A549 (cell line): Measurements from ENCODE around the gene RHBDL1. TPM values are rescaled to one million over a fixed set of nuclear protein-coding genes. Genes with fewer than 3 reads are reported as not detected.

ENCODE experiments used
- ATAC-seq, 2 experiments: fragments of 200-7000 bp in 1 of 2; fragments of >200 bp in 1 of 2; cut with Nextera tagmentation in 1 of 2; cut with Tn5 transposase in 1 of 2; 3 replicates each; pipeline versions ENCODE4 v1.8.0 to v1.9.1; 2018 to 2020; ENCODE audit warnings: mild to moderate bottlenecking in 1 of 2, moderate library complexity in 1 of 2
- CTCF ChIA-PET: fragments of 300-600 bp; sonication (Branson Sonifier 250); formaldehyde crosslinking; extraction: SDS; loops from one replicate; lab custom pipeline; 2021; ENCODE audit warnings: antibody characterized with exemption, inconsistent platforms; lab: Yijun Ruan, JAX
- POLR2A ChIA-PET: fragments of 350-600 bp; formaldehyde crosslinking; extraction: SDS; loops from one replicate; lab custom pipeline; 2021; ENCODE audit warnings: antibody characterized with exemption, inconsistent platforms; lab: Yijun Ruan, JAX
- DNase-seq, 2 experiments: peaks; one replicate each; pipeline versions ENCODE4 v3.0.0 to v3.0.0-alpha.2; 2011 to 2016; ENCODE audit warnings: low read depth in 1 of 2, low spot score in 1 of 2
- FAIRE-seq: peaks from 2 replicates; lab custom pipeline; 2011; peaks lifted over from hg19 to GRCh38; lab: Jason Lieb, UNC
- H3K27ac ChIP-seq, 2 experiments: fragments of >200 bp; sonication (Bioruptor Twin); formaldehyde crosslinking; 3 replicates each; pipeline ENCODE4 v1.5.1; 2016 to 2017
- H3K4me1 ChIP-seq: fragments of >200 bp; sonication (Bioruptor Twin); formaldehyde crosslinking; 3 replicates; pipeline ENCODE4 v1.6.1; 2016
- H3K4me2 ChIP-seq: fragments of >200 bp; sonication (Bioruptor Twin); formaldehyde crosslinking; 3 replicates; pipeline ENCODE4 v1.6.1; 2016
- H3K4me3 ChIP-seq: fragments of >200 bp; sonication (Bioruptor Twin); formaldehyde crosslinking; 3 replicates; pipeline ENCODE4 v1.5.1; 2016
- H3K9me3 ChIP-seq: fragments of >200 bp; sonication (Bioruptor Twin); formaldehyde crosslinking; 3 replicates; pipeline ENCODE4 v1.6.1; 2016
- CBX2 ChIP-seq: fragments of 200-600 bp; sonication (generic); IDR thresholded peaks from 2 replicates; pipeline ENCODE4 v1.6.1; 2016; ENCODE audit warnings: low read depth, mild to moderate bottlenecking, borderline replicate concordance
- CBX8 ChIP-seq: fragments of 200-600 bp; sonication (generic); IDR thresholded peaks from 2 replicates; pipeline ENCODE4 v1.6.1; 2016
- EHF ChIP-seq: fragments of 250-450 bp; sonication (Bioruptor Pico); IDR thresholded peaks from 2 replicates; pipeline ENCODE4 v1.5.0; 2020; ENCODE audit warnings: mild to moderate bottlenecking
- ESRRA ChIP-seq: fragments of 150-350 bp; IDR thresholded peaks from 2 replicates; pipeline ENCODE4 v1.6.1; 2014; ENCODE audit warnings: mild to moderate bottlenecking, low read length, borderline replicate concordance
- HEYL ChIP-seq: fragments of 250-450 bp; sonication (Bioruptor Pico); IDR thresholded peaks from 2 replicates; pipeline ENCODE4 v1.8.0; 2021; ENCODE audit warnings: mild to moderate bottlenecking, moderate library complexity
- JUN ChIP-seq, 2 experiments: fragments of >200 bp; sonication (Bioruptor Twin); formaldehyde crosslinking; IDR thresholded peaks; 2 replicates in 1 of 2; 3 replicates in 1 of 2; pipeline ENCODE4 v1.6.1; 2016 to 2017
- JUNB ChIP-seq: fragments of >200 bp; sonication (Bioruptor Twin); formaldehyde crosslinking; IDR thresholded peaks from 2 replicates; pipeline ENCODE4 v1.6.1; 2016
- KDM5A ChIP-seq: fragments of 200-600 bp; sonication (generic); IDR thresholded peaks from 2 replicates; pipeline ENCODE4 v1.6.1; 2016; ENCODE audit warnings: antibody characterized with exemption, mild to moderate bottlenecking
- MYC ChIP-seq: IDR thresholded peaks from 2 replicates; pipeline ENCODE4 v1.6.1; 2012; ENCODE audit warnings: mild to moderate bottlenecking, inconsistent platforms, low read length, improper control_type of control experiment, borderline replicate concordance
- RCOR1 ChIP-seq: fragments of 150-350 bp; IDR thresholded peaks from 2 replicates; pipeline ENCODE4 v1.6.1; 2014; ENCODE audit warnings: antibody characterized with exemption, low read length, low read depth
- SREBF2 ChIP-seq: fragments of 450-650 bp; IDR thresholded peaks from 2 replicates; pipeline ENCODE4 v1.6.1; 2014; ENCODE audit warnings: mild to moderate bottlenecking, moderate library complexity
- ZC3H11A ChIP-seq: fragments of 450-650 bp; IDR thresholded peaks from 2 replicates; pipeline ENCODE4 v1.6.1; 2014; ENCODE audit warnings: antibody characterized with exemption, mild to moderate bottlenecking
- WGBS: methylation state at CpG from one replicate; pipeline ENCODE4 v1.1.6; 2017; ENCODE audit errors: missing lambda C conversion rate; 5-methylcytosine and 5-hydroxymethylcytosine counted together
- polyA plus RNA-seq, 4 experiments: library from polyadenylated mRNA; depleted of rRNA in 3 of 4; stranded (reverse); fragments of >200 nt; fragmentation: RNase III in 1 of 4; extraction: RNeasy Plus Mini Kit Qiagen cat#74134 plus additional on column Dnase treatment in 1 of 4; gene quantifications; 2 replicates in 3 of 4; 3 replicates in 1 of 4; pipeline ENCODE4 v1.2.3, GENCODE V29; 2011 to 2017
- TF ChIP-seq, protein P1 (sequence below): fragments of 200-600 bp; sonication (generic); IDR thresholded peaks from 2 replicates; pipeline ENCODE4 v1.6.1; 2016; ENCODE audit warnings: antibody characterized with exemption, mild to moderate bottlenecking, moderate library complexity
- TF ChIP-seq, protein P2 (sequence below): fragments of 150-350 bp; IDR thresholded peaks from 2 replicates; pipeline ENCODE4 v1.6.1; 2014; ENCODE audit warnings: low read depth, mild to moderate bottlenecking, low read length
- TF ChIP-seq, protein P3 (sequence below): IDR thresholded peaks from 2 replicates; pipeline ENCODE4 v1.6.1; 2012; ENCODE audit warnings: low read depth, borderline replicate concordance
- TF ChIP-seq, protein P4 (sequence below): fragments of >200 bp; sonication (Bioruptor Twin); formaldehyde crosslinking; IDR thresholded peaks from 3 replicates; pipeline ENCODE4 v1.5.1; 2016

Gene RHBDL1
- polyA plus RNA-seq, 2 of the 4 experiments (the other 2 are of a cell fraction), result 0.56 to 1.4 TPM

DNA sequence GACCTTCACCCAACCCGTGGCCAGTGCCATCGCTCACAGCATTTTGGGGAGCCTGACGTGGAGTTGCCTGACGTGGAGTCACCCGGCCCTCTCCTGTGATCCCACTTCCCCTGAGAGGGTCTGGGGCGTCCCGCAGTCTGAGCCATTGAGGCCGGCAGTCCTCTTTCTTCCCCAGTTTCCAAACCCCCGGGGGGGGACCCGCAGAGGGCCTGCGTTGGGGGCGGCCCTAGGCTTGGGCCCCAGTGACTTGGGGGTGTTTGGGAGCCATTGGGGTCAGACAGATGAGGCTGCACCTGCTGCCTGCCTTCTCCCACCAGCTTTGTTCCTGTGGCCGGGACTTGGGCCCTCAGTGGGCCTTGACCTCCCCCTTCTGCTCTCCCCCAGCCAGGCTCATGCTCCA lies 5.8 kb upstream of the RHBDL1 start (continued):
- TF ChIP-seq, protein P1, sequence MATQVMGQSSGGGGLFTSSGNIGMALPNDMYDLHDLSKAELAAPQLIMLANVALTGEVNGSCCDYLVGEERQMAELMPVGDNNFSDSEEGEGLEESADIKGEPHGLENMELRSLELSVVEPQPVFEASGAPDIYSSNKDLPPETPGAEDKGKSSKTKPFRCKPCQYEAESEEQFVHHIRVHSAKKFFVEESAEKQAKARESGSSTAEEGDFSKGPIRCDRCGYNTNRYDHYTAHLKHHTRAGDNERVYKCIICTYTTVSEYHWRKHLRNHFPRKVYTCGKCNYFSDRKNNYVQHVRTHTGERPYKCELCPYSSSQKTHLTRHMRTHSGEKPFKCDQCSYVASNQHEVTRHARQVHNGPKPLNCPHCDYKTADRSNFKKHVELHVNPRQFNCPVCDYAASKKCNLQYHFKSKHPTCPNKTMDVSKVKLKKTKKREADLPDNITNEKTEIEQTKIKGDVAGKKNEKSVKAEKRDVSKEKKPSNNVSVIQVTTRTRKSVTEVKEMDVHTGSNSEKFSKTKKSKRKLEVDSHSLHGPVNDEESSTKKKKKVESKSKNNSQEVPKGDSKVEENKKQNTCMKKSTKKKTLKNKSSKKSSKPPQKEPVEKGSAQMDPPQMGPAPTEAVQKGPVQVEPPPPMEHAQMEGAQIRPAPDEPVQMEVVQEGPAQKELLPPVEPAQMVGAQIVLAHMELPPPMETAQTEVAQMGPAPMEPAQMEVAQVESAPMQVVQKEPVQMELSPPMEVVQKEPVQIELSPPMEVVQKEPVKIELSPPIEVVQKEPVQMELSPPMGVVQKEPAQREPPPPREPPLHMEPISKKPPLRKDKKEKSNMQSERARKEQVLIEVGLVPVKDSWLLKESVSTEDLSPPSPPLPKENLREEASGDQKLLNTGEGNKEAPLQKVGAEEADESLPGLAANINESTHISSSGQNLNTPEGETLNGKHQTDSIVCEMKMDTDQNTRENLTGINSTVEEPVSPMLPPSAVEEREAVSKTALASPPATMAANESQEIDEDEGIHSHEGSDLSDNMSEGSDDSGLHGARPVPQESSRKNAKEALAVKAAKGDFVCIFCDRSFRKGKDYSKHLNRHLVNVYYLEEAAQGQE, result no peak
- TF ChIP-seq SREBF2 (no peak), ESRRA (no peak), CBX2 (no peak), ZC3H11A (no peak)
- TF ChIP-seq, protein P2, sequence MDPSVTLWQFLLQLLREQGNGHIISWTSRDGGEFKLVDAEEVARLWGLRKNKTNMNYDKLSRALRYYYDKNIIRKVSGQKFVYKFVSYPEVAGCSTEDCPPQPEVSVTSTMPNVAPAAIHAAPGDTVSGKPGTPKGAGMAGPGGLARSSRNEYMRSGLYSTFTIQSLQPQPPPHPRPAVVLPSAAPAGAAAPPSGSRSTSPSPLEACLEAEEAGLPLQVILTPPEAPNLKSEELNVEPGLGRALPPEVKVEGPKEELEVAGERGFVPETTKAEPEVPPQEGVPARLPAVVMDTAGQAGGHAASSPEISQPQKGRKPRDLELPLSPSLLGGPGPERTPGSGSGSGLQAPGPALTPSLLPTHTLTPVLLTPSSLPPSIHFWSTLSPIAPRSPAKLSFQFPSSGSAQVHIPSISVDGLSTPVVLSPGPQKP, result no peak
- TF ChIP-seq, protein P3, sequence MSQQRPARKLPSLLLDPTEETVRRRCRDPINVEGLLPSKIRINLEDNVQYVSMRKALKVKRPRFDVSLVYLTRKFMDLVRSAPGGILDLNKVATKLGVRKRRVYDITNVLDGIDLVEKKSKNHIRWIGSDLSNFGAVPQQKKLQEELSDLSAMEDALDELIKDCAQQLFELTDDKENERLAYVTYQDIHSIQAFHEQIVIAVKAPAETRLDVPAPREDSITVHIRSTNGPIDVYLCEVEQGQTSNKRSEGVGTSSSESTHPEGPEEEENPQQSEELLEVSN, result no peak

DNA sequence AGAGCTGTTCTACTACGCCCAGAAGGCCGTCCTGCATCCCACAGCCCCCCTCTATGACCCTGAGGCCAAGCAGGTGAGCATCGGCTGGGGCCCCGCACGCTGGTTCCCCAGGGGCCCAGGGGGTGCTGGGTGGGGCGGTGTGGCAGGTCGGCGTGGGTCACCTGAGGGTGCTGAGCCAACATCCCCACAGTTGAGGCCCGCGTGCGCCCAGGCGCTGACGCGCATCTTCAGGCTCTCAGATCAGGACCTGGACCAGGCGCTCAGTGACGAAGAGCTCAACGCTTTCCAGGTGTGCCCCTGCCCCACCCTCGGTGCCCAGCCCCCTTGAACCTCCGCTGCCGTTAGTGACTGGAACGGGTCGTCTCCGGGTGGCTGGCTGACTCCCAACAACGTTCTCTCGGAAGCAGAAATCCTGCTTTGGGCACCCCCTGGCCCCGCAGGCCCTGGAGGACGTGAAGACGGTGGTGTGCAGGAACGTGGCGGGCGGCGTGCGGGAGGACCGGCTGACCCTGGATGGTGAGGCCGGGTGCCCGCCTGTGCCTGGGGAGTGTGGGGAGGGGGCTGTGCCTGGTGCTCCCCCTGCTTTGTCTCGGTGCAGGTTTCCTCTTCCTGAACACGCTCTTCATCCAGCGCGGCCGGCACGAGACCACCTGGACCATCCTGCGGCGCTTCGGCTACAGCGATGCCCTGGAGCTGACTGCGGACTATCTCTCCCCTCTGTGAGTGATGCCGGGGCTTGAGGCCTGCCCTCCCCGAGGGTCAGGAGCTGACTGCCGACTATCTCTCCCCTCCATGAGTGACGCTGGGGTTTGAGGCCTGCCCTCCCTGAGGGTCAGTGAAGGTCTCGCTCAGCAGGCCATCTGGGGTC lies 4.8 kb upstream of the RHBDL1 start:
- TF ChIP-seq MYC, result no peak
- TF ChIP-seq HEYL, result no peak
- TF ChIP-seq RCOR1, result no peak
- TF ChIP-seq, protein P4, sequence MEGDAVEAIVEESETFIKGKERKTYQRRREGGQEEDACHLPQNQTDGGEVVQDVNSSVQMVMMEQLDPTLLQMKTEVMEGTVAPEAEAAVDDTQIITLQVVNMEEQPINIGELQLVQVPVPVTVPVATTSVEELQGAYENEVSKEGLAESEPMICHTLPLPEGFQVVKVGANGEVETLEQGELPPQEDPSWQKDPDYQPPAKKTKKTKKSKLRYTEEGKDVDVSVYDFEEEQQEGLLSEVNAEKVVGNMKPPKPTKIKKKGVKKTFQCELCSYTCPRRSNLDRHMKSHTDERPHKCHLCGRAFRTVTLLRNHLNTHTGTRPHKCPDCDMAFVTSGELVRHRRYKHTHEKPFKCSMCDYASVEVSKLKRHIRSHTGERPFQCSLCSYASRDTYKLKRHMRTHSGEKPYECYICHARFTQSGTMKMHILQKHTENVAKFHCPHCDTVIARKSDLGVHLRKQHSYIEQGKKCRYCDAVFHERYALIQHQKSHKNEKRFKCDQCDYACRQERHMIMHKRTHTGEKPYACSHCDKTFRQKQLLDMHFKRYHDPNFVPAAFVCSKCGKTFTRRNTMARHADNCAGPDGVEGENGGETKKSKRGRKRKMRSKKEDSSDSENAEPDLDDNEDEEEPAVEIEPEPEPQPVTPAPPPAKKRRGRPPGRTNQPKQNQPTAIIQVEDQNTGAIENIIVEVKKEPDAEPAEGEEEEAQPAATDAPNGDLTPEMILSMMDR, result no peak
- no peak for TF ChIP-seq JUNB
- no peak for TF ChIP-seq CBX8
- TF ChIP-seq EHF, result no peak
- TF ChIP-seq JUN (IDR thresholded peaks at IDR 0.05), result no peak
- no peak for TF ChIP-seq KDM5A
- Histone ChIP-seq H3K4me3 (no peak overlapping the region), H3K4me2 (no peak overlapping the region), H3K9me3 (no peaks in the 10 kb centered on the region), H3K4me1 (peaks cover 25% of the 10 kb centered on the region), H3K27ac (no peak overlapping the region)
- WGBS, result 91% methylated on average over 46 of the region's 52 CpGs
- CTCF ChIA-PET, result interaction anchor here (0.6 to 2.3 kb wide), 8 partner anchors 8 to 1470 kb away, joined by 3 to 8 read pairs (median 3); partner anchors contain the start of gene PIGQ
- ATAC-seq, result no peak
- POLR2A ChIA-PET, result interaction anchor here (0.6 kb wide), 1 partner anchor 13 kb away, joined by 3 read pairs; the partner anchor contains the start of gene JMJD8
- no peak for FAIRE-seq
- DNase-seq, result no peak
